ENCODE measurements around the gene PAH. TPM values are rescaled to one million over a fixed set of nuclear protein-coding genes. Genes with fewer than 3 reads are reported as not detected.
A peak's percentile ranks its signal among the peaks of the same experiment; 100 is the strongest.
"Not testable (repeated sequence)": the region's sequence is repeated elsewhere in the genome, so short reads cannot be mapped to it uniquely, and the experiment has no call there.

PAH gene
- total RNA-seq, 1 experiment from 2014 or later, result not detected

DNA sequence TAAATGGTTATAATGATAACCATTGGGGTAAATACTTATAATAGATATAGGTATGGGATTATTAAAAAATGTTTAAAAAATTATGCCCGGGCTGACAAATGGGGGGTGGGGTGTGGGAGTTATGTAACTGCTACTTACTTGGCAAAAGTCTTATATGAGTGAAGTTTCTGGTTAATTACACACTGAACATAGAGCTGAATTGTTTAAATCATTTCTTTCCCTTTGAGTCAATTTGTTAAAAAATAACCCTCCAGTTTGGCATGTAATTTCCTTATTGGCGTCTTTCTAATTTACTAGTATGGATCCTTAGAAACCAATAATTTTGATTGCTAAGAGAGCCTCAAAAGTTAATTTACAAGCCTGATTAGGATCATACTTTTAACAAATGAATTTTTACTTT, 16.7 kb downstream of the PAH start:
- DNase-seq (ENCODE audit: low spot score), result no peak

GRCh38 chr12:102896067-102896466, 21.0 kb downstream of the PAH start:
- no peak for DNase-seq (ENCODE audit: low spot score)

- DNase-seq (ENCODE audit: low spot score), result no peak
Observed at GRCh38 chr12:102891756-102892155, 25.3 kb downstream of the PAH start.

DNA sequence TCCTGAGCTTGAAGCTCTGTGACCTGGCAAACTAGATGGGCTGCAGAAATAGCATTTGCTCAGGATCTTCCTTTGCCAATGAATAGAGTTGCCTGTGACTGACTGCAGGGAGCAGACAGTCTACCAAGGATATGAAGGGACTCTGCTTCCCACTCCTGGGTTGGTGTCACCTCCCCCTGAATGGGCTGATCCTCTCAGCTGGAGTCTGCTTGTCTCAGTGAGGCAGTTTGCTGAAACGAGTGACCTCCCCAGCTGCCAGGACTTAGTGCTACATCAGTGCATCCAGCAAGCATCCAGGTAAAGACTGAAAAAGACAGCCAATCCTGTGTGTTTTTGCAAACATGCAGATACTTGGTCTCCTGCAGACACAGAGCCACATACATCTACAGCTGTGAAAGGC, 28.5 kb downstream of the PAH start:
- no peak for DNase-seq (ENCODE audit: low spot score)

- no peak for DNase-seq (ENCODE audit: low spot score)
Observed at GRCh38 chr12:102885043-102885932, 31.8 kb downstream of the PAH start.

DNA sequence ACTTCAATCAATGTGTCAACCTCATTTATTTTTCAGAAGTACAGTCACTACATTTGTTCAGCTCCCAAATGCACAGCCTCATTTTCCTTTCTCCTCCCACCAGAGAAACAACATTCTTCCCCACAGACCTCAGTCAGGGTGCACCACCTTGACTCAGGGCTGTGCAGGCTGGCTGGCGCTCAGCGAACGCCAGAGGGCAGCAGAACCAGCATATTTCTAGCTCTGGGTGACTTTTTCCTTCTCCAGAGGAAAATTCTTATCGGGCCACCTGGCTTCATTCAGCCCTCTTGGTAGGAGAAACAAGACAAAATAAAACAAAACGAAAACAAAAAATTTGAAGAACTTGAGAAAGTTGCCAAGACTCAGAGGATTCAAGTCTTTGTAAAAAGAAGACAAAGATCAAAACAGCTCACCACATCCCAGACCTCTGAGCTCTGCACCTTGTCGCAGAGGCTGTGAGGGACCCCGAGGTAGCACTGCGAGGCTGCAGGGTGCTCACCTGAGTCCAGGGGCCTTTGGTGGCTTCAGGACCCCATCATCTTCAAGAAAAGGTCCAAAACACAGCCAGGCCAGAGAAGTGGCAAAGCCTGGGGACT, 33.7 kb downstream of the PAH start:
- peak; percentile 14 for DNase-seq (ENCODE audit: low spot score)

DNA sequence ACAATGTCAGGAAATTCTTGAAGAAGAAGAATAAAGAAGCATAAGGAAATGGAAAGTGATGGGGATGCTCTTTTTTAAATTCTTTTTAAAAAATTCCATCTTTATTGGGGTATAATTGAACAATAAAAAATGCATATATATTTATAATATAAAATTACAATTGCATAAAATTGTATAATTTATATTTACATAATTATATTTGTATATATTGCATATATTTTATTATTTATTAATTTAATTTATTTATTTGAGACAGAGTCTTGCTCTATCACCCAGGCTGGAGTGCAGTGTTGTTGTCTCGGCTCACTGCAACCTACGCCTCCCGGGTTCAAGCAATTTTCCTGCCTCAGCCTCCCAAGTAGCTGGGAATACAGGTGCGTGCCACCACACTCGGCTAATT, 36.3 kb downstream of the PAH start:
- DNase-seq (ENCODE audit: low spot score), result no peak

- peak; percentile 78 for DNase-seq (ENCODE audit: low spot score)
Observed at GRCh38 chr12:102879144-102879763, 37.8 kb downstream of the PAH start.

GRCh38 chr12:102876883-102877282, 40.2 kb downstream of the PAH start:
- DNase-seq (ENCODE audit: low spot score), result no peak

DNA sequence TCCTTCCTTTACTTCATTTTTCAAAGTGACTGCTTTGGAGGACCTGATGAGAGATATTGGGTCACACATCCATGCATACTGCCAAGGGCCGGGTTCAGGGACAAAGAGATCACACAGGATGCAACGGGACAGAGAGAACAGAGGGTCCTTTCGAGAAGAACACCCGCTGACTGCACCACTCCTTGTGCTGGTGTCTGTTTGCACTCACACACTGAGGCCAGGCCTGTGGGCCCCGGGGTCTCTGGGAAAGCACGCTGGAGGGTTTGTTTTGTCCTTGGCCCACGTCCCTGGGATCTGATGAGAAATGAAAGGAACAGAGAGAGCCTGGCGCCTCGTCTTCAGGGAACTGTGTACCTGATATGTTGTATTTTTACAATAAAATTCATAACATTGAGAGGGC, 42.2 kb downstream of the PAH start:
- no peak for DNase-seq (ENCODE audit: low spot score)

DNA sequence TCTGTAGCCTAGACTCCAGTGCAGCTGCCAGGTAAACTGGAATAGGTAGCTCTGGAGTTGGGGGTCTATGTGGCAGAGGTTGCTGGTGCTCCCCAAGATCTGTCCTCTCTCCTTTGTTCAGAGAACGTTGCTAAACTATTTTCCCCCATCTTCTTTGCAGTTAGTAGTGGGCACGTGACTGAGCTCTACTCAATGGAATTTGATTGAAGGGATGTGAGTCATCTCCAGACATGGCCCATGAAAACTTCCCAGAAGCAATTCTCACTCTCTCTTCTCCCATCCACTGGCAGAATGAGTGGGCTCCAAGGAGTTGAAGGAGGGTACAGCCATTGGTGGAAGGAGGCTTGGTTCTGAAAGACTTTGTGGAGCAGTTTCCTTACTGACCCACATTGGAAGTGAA, 44.0 kb downstream of the PAH start:
- no peak for DNase-seq (ENCODE audit: low spot score)

GRCh38 chr12:102871014-102871413, 46.0 kb downstream of the PAH start:
- no peak for DNase-seq (ENCODE audit: low spot score)

DNA sequence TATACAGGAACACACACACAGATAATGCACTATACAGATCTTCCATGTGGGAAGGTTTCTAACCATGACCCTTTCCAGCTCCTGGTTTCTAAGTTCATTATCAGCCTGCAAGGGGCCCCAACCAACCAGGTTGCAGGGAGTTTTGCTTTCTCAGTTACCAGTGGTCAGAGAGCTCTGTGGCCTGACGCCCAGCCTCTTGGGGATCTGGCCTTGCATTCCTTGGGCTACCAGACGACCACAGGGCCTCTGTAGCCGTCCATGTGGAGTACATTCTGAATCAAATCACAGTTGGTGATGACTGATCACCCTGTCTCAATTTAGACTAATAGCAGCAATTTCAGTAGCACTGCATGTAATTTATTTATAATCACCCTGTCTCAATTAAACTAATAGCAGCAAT, 47.5 kb downstream of the PAH start:
- no peak for DNase-seq (ENCODE audit: low spot score)

- DNase-seq (ENCODE audit: low spot score), result no peak
Observed at GRCh38 chr12:102865821-102866615, 51.0 kb downstream of the PAH start.

GRCh38 chr12:102862486-102862885, 54.6 kb downstream of the PAH start:
- DNase-seq (ENCODE audit: low spot score), result no peak

DNA sequence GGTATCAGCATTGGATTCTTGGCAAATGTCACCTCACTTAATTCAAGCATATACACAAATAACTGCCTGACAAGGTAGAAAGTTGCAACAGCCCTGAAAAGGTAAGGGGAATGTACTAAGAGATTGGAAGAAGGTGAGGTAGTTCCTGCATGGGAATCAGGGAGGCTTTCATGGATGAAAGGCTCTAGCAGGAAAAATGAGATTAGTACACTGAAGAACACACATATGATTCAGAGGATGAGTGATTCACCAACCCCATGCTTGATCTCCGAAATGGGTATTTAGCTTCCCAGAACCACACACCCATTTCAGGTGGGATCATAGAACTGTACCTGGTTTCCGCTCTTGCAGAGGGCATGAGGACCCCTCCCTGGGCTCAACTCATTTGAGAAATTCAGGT, 65.8 kb downstream of the PAH start:
- DNase-seq (ENCODE audit: low spot score), result no peak

DNA sequence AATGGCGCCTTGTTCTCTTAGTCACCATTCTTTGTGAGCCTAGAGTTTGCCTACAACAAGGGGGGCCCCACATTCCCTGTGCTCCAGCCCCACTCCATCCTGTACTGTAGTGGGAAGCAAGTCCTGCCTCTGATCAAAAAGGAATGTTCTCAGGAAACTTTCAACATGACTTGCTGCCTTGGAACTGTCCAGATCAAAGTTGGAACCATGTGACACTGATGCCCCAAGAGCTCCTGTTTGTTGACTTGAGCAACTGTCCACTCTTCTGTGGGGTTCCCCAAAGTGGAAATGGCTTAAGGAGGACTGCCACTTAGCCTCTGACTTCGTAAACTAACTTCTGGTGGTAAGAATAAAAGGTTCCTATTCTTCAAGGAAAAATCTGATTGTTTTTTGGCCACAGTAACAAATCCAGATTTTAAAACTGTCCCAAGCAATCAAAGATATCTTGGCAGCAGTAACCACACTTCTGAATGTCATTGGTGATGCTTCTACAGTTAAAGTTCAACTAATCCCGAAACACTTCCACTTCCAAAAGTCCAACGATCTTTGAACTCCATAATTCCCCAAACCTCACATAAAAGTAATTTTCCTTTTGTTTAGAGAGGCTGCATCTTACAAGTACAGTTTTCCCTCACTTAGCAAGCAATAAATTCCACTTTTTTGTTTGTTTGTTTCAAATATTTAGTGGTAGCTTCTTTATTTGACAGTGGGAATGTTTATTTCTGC, 67.2 kb downstream of the PAH start:
- DNase-seq (ENCODE audit: low spot score), result no peak

DNA sequence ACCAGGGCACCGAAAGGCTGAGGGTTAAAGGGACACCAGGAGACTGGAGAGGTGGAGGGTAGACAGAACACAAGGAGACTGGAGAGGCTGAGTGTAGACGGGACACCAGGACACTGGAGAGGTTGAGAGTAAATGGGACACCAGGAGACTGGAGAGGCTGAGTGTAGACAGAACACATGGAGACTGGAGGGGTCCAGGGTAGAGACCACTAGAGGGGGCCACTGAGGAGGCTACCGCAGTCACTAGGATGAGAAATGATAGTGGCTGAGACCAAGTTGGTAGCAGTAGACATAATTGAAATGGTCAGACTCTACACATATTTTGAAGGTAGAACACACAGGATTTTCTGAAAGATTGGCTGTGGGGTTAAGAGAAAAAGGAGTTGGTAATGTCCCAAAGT, 68.2 kb downstream of the PAH start:
- DNase-seq (ENCODE audit: low spot score), result no peak

DNA sequence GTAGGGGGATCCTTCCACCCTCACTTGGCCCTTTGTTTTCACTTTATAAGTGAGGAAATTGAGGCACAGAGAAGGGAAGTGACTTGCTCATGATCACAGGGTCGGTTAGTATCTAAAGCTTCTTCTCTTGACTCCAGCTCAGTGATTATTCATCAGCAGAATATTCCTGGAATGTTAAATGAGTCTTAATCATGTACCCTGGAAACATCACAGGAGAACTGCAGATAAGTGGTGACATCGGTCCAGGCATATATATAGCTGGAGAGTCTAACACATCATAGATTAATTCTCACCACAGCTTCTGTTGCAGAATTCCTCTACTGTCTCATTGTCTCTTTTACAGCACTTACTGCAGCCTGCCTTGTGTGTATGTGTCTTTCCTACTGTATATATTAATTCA, 69.9 kb downstream of the PAH start:
- DNase-seq (ENCODE audit: low spot score), result peak; percentile 50

DNA sequence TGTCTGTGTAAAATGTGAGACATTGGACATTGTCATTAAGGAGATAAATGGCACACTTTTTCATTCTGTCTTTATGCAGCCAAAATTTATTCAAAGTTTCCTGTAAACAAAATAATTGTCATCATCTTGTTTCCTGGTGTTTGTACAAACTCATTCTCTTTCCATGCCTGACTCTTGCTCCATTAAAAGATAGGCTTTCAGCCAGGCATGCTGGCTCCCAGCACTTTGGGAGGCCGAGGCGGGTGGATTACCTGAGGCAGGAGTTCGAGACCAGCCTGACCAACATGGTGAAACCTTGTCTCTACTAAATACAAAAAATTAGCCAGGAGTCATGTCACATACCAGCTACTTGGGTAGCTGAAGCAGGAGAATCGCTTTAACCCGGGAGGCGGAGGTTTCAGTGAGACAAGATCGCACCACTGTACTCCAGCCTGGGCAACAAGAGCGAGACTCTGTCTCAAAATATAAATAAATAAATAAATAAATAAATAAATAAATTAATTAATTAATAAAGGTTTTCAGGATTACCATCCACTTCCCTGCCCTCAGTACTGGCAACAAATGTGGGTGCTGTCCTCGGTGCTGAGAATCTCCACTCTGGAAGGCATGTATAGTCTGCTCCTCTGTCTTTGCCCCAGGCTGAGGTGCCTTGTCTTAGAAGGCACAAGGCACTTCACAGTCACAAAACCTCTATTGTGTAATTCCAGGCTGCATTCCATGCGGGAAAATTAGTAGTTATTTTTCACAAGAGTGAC, 83.2 kb downstream of the PAH start:
- DNase-seq (ENCODE audit: low spot score), result peak; percentile 31

DNA sequence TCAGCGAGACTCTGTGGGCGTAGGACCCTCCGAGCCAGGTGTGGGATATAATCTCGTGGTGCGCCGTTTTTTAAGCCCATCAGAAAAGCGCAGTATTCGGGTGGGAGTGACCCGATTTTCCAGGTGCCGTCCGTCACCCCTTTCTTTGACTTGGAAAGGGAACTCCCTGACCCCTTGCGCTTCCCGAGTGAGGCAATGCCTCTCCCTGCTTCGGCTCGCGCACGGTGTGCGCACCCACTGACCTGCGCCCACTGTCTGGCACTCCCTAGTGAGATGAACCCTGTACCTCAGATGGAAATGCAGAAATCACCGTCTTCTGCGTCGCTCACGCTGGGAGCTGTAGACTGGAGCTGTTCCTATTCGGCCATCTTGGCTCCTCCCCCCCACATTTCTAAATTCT, 84.2 kb downstream of the PAH start:
- not testable (repeated sequence) for DNase-seq (ENCODE audit: low spot score)

All from A172 (cell line).